Measurements from ENCODE around the gene SLC6A11. TPM values are rescaled to one million over a fixed set of nuclear protein-coding genes. Genes with fewer than 3 reads are reported as not detected.
A peak's percentile ranks its signal among the peaks of the same experiment; 100 is the strongest.

Gene SLC6A11
- total and polyA plus RNA-seq, 2 experiments from 2014 or later = 0.18 TPM; not detected in 1

DNA sequence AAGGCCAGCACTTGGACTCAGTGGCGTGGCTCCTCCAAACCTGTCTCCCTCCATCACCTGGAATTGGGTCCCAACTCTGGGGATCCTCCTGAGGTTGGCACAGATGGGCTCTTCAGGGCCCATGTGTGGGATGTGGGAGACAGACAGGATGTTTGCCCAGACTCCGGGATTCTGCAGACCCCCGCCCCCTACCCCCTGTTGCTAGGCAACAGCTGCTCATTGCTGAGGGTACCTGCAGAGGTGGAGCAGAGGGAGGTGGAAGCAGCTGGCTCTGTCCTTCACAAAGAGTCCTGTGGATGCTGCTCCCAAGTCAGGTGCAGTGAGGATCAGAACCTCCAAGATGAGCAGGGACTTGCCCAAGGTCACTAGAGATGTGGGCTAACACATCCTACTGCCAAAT, 136.5 kb downstream of the SLC6A11 start:
- TF ChIP-seq, protein P1, sequence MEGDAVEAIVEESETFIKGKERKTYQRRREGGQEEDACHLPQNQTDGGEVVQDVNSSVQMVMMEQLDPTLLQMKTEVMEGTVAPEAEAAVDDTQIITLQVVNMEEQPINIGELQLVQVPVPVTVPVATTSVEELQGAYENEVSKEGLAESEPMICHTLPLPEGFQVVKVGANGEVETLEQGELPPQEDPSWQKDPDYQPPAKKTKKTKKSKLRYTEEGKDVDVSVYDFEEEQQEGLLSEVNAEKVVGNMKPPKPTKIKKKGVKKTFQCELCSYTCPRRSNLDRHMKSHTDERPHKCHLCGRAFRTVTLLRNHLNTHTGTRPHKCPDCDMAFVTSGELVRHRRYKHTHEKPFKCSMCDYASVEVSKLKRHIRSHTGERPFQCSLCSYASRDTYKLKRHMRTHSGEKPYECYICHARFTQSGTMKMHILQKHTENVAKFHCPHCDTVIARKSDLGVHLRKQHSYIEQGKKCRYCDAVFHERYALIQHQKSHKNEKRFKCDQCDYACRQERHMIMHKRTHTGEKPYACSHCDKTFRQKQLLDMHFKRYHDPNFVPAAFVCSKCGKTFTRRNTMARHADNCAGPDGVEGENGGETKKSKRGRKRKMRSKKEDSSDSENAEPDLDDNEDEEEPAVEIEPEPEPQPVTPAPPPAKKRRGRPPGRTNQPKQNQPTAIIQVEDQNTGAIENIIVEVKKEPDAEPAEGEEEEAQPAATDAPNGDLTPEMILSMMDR (IDR thresholded peaks at IDR 0.05; ENCODE audit: low read depth, low read length) = no peak
- Histone ChIP-seq H3K4me1 (ENCODE audit: low read depth) (no peaks in the 10 kb centered on the region), H3K27ac (no peak overlapping the region), H3K27me3 (no peaks in the 10 kb centered on the region), H3K4me3 (no peak overlapping the region), H3K36me3 (no peaks in the 10 kb centered on the region), H3K9me3 (ENCODE audit: low read depth) (no peaks in the 10 kb centered on the region)
- DNase-seq (ENCODE audit: low read depth in 1 of 2, low spot score in 1 of 2) = no peak

DNA sequence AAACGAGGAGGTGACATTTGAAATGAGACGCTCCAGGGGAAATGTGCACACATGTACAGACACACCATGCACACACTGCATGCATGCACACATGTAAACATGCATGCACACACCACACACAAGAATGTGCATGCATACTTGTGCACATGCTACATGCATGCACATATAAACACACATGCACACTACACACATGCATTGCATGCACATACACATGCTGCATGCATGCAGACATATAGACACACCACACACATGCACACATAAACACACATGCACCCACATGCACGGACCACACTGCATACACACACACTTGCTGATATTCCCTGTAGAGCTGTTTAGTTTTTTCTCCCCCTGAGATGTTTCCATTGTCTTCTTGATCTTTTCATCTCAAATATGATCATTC, 138.7 kb downstream of the SLC6A11 start:
- Histone ChIP-seq H3K9me3 (ENCODE audit: low read depth) (no peaks in the 10 kb centered on the region), H3K27ac (no peak overlapping the region)
- TF ChIP-seq, protein P1 (IDR thresholded peaks at IDR 0.05; ENCODE audit: low read depth, low read length) = no peak

DNA sequence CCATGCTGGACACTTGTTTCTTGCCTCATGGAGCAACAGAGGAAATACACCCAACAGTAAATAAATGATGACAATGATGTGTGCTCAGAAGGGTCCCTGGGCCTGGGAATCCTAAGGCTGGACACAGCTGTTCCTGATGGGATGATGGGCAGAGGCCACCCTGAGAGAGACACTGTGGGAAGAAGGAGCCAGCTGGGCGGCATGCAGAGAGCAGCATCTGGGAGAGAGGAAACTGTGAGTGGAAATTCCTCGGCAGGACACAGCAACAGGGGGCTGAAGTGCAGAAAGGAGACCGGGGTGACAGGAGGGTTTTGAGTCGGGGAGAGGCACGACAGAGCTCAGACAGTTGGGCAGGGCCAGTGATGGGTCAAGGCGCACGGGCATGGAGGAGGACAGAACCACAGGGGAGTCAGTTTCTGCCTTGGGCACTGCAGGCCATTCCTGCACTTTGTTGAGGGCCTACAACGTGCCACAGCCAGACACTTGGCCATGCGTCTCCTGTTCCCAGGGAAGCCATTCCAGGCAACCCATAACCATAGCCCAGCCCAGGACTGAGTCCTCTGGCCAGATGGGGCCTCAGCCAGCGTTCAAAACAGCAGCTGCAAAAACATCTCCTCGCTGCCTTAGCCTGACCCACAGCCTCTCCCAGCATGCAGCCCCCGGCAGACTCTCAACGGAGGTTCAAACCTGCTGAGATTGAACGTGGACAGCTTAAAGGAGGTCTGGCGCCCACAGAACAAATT, 139.9 kb downstream of the SLC6A11 start:
- no peaks in the 10 kb centered on the region for H3K36me3 ChIP-seq
- no peaks in the 10 kb centered on the region for H3K9me3 ChIP-seq (ENCODE audit: low read depth)
- H3K4me1 ChIP-seq (ENCODE audit: low read depth) = no peaks in the 10 kb centered on the region
- no peak overlapping the region for H3K27ac ChIP-seq
- no peak for DNase-seq (ENCODE audit: low read depth in 1 of 2, low spot score in 1 of 2)
- no peak overlapping the region for H3K4me3 ChIP-seq
- TF ChIP-seq, protein P1 (IDR thresholded peaks at IDR 0.05; ENCODE audit: low read depth, low read length) = no peak
- H3K27me3 ChIP-seq = peaks cover 4% of the 10 kb centered on the region

More for the DNA sequence above, 138.7 kb downstream of the SLC6A11 start:
- Histone ChIP-seq H3K27me3 (peaks cover under 1% of the 10 kb centered on the region), H3K4me3 (no peak overlapping the region), H3K4me1 (ENCODE audit: low read depth) (no peaks in the 10 kb centered on the region), H3K36me3 (no peaks in the 10 kb centered on the region)
- no peak for DNase-seq (ENCODE audit: low read depth in 1 of 2, low spot score in 1 of 2)

DNA sequence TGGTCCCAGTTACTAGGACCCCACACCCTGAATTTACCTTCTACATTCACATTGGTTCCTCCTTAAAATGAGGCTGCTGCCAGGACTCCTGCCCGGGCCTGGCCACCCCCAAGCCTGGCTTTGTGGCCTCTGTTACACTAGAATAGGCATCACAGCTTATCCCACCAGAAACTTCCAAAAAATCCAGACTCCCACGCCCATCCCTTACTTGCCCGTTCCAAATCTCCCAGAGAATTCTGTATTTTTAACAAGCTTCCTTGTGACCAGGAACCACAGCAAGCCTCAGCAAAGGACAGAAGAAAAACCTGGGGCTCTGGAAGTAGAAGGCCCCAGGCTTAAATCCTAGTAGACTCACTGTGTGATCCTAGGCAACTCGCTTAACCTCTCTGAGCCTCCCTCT, 140.5 kb downstream of the SLC6A11 start:
- no peaks in the 10 kb centered on the region for H3K9me3 ChIP-seq (ENCODE audit: low read depth)
- peaks cover 4% of the 10 kb centered on the region for H3K27me3 ChIP-seq
- no peak overlapping the region for H3K27ac ChIP-seq
- no peak for DNase-seq (ENCODE audit: low read depth in 1 of 2, low spot score in 1 of 2)
- no peak overlapping the region for H3K4me3 ChIP-seq
- TF ChIP-seq, protein P1 (IDR thresholded peaks at IDR 0.05; ENCODE audit: low read depth, low read length) = no peak
- no peaks in the 10 kb centered on the region for H3K36me3 ChIP-seq
- no peaks in the 10 kb centered on the region for H3K4me1 ChIP-seq (ENCODE audit: low read depth)

DNA sequence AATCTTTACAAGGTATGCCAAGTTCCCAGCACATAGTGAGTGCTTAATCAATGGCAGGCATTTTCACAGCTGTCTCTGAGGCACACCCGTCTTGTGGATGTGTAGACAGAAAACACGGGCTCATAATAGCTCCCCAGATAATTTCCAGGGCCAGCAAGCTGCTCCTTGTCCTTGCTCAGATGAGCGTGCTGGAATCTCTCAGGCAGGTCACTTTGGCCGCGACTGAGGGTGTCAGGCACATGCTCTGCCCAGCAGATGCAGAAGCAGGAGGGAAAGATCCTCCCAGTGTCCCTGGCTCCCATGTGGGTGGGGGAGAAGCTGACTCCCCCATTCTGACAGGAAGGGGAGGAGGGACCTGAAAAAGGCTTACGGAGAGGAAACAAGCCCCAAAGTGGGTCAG, 141.0 kb downstream of the SLC6A11 start:
- peaks cover 8% of the 10 kb centered on the region for H3K27me3 ChIP-seq
- no peaks in the 10 kb centered on the region for H3K4me1 ChIP-seq (ENCODE audit: low read depth)
- no peaks in the 10 kb centered on the region for H3K36me3 ChIP-seq
- H3K4me3 ChIP-seq = no peak overlapping the region
- TF ChIP-seq, protein P1 (IDR thresholded peaks at IDR 0.05; ENCODE audit: low read depth, low read length) = no peak
- no peaks in the 10 kb centered on the region for H3K9me3 ChIP-seq (ENCODE audit: low read depth)
- H3K27ac ChIP-seq = no peak overlapping the region
- peak in 1 of 2 donors; percentile 11 for DNase-seq (ENCODE audit: low read depth in 1 of 2, low spot score in 1 of 2)

Data from cardiac muscle cell (in vitro differentiated cells and primary cell).